SK-N-SH treated with all-trans-retinoic acid at 6 μM for 48 hours (cell line): ENCODE measurements around the gene SPECC1.

Experiments used
- ARNTL ChIP-seq: fragments of 450-650 bp; formaldehyde crosslinking; IDR thresholded peaks from 2 replicates; pipeline ENCODE4 v1.5.0; 2020; ENCODE audit warnings: low read depth, mild to moderate bottlenecking, moderate library complexity, borderline replicate concordance
- BACH2 ChIP-seq: fragments of 250-450 bp; sonication (Bioruptor Pico); IDR thresholded peaks from 2 replicates; pipeline ENCODE4 v1.9.0; 2021; ENCODE audit warnings: mild to moderate bottlenecking, borderline replicate concordance
- CREB5 ChIP-seq: fragments of 250-450 bp; sonication (Bioruptor Pico); IDR thresholded peaks from 2 replicates; pipeline ENCODE4 v1.5.1; 2020; ENCODE audit warnings: low read depth, mild to moderate bottlenecking, moderate library complexity
- CSDC2 ChIP-seq: fragments of 250-450 bp; sonication (Bioruptor Pico); IDR thresholded peaks from 2 replicates; pipeline ENCODE4 v1.5.0; 2020; ENCODE audit warnings: mild to moderate bottlenecking, moderate library complexity
- ISL1 ChIP-seq: fragments of 250-450 bp; sonication (Bioruptor Pico); IDR thresholded peaks from 2 replicates; pipeline ENCODE4 v2.1.2; 2022; ENCODE audit warnings: mild to moderate bottlenecking, moderate library complexity
- OSR1 ChIP-seq: fragments of 250-450 bp; sonication (Bioruptor Pico); IDR thresholded peaks from 2 replicates; pipeline ENCODE4 v1.8.0; 2022; ENCODE audit warnings: moderate library complexity, mild to moderate bottlenecking, inconsistent platforms
- PATZ1 ChIP-seq: fragments of 250-450 bp; sonication (Bioruptor Pico); IDR thresholded peaks from 2 replicates; pipeline ENCODE4 v1.8.0; 2020; ENCODE audit warnings: mild to moderate bottlenecking, moderate library complexity, borderline replicate concordance
- RARB ChIP-seq: fragments of 250-450 bp; sonication (Bioruptor Pico); IDR thresholded peaks from 2 replicates; pipeline ENCODE4 v1.8.0; 2021; ENCODE audit warnings: mild to moderate bottlenecking, moderate library complexity
- SNAI2 ChIP-seq: fragments of 250-450 bp; sonication (Bioruptor Pico); IDR thresholded peaks from 2 replicates; pipeline ENCODE4 v1.5.0; 2020; ENCODE audit warnings: mild to moderate bottlenecking, moderate library complexity
- TCF4 ChIP-seq: fragments of 250-450 bp; sonication (Bioruptor Pico); IDR thresholded peaks from 2 replicates; pipeline ENCODE4 v1.8.0; 2021; ENCODE audit warnings: mild to moderate bottlenecking, moderate library complexity, borderline replicate concordance
- TSHZ2 ChIP-seq: fragments of 250-450 bp; sonication (Bioruptor Pico); IDR thresholded peaks from 2 replicates; pipeline ENCODE4 v1.5.0; 2020; ENCODE audit warnings: mild to moderate bottlenecking, moderate library complexity
- ZFP3 ChIP-seq: fragments of 250-450 bp; sonication (Bioruptor Pico); IDR thresholded peaks from 2 replicates; pipeline ENCODE4 v1.5.0; 2020; ENCODE audit warnings: mild to moderate bottlenecking, moderate library complexity
- ZFP30 ChIP-seq: fragments of 450-650 bp; formaldehyde crosslinking; IDR thresholded peaks from 2 replicates; pipeline ENCODE4 v1.5.0; 2022; ENCODE audit warnings: mild to moderate bottlenecking, moderate library complexity
- ZNF565 ChIP-seq: fragments of 450-650 bp; formaldehyde crosslinking; conservative IDR thresholded peaks from 2 replicates; pipeline ENCODE4 v1.5.0; 2020; ENCODE audit warnings: low read depth, mild to moderate bottlenecking, moderate library complexity

- TF ChIP-seq RARB (no peak), CSDC2 (CRISPR knock-in tag) (no peak), ZNF565 (CRISPR knock-in tag) (no peak), PATZ1 (CRISPR knock-in tag) (no peak), BACH2 (no peak), TCF4 (CRISPR knock-in tag) (no peak), ZFP3 (CRISPR knock-in tag) (no peak), CREB5 (CRISPR knock-in tag) (no peak), ARNTL (no peak), ZFP30 (CRISPR knock-in tag) (no peak), TSHZ2 (CRISPR knock-in tag) (no peak), OSR1 (no peak), SNAI2 (CRISPR knock-in tag) (no peak), ISL1 (CRISPR knock-in tag) (no peak)
Observed at GRCh38 chr17:19978209-19978802, 30.9 kb upstream of the SPECC1 start.
